Endothelial cell of umbilical vein (primary cell): ENCODE data around the gene ROCK2. TPM values are rescaled to one million over a fixed set of nuclear protein-coding genes. Genes with fewer than 3 reads are reported as not detected.

Experiments used
- BruUV-seq: library from RNA; stranded (reverse); fragments of 400-500 nt; replicated peaks from 2 replicates; lab custom pipeline; 2021; lab: Mats Ljungman, UMichigan
- CTCF ChIA-PET: fragments of 300-600, 350-600 bp; sonication (Branson Sonifier 250); formaldehyde crosslinking; loops from one replicate; lab custom pipeline; 2021; ENCODE audit warnings: antibody characterized with exemption, inconsistent platforms; lab: Charles Lee
- POLR2A ChIA-PET: fragments of 300-600, 350-600 bp; sonication (Branson Sonifier 250); formaldehyde crosslinking; loops from one replicate; lab custom pipeline; 2021; ENCODE audit warnings: antibody characterized with exemption, inconsistent platforms; lab: Charles Lee
- DNase-seq: peaks from one replicate; pipeline ENCODE4 v3.0.0-alpha.2; 2011; ENCODE audit warnings: low read depth, low spot score
- FAIRE-seq: peaks from 2 replicates; lab custom pipeline; 2011; peaks lifted over from hg19 to GRCh38; lab: Jason Lieb, UNC
- H2AFZ ChIP-seq: 2 replicates; pipeline ENCODE4 v1.6.0; 2012; ENCODE audit warnings: low read depth, low read length, control low read depth, inconsistent platforms
- H3K27ac ChIP-seq: 2 replicates; pipeline ENCODE4 v1.5.1; 2011; ENCODE audit warnings: low read depth, mild to moderate bottlenecking, control low read depth, low read length, moderate library complexity; ENCODE audit not compliant: insufficient read depth
- H3K27me3 ChIP-seq, 2 experiments: 2 replicates each; pipeline versions ENCODE4 v1.6.0 to v1.6.1; 2011; ENCODE audit warnings: low read length in 2 of 2, mixed read lengths in 1 of 2; ENCODE audit not compliant: control insufficient read depth in 2 of 2, insufficient read depth in 2 of 2
- H3K36me3 ChIP-seq, 2 experiments: 2 replicates in 1 of 2; 3 replicates in 1 of 2; pipeline ENCODE4 v1.5.1; 2011; ENCODE audit warnings: low read length in 2 of 2, mild to moderate bottlenecking in 1 of 2, moderate library complexity in 1 of 2; ENCODE audit not compliant: control insufficient read depth in 2 of 2, insufficient read depth in 2 of 2; ENCODE audit errors: extremely low read depth in 1 of 2
- H3K4me1 ChIP-seq: 3 replicates; pipeline ENCODE4 v1.5.1; 2011; ENCODE audit warnings: mild to moderate bottlenecking, low read length; ENCODE audit not compliant: control insufficient read depth, insufficient read depth; ENCODE audit errors: extremely low read depth
- H3K4me2 ChIP-seq: 2 replicates; pipeline ENCODE4 v1.6.1; 2011; ENCODE audit warnings: low read length, control low read depth, mixed read lengths; ENCODE audit not compliant: insufficient read depth
- H3K4me3 ChIP-seq, 3 experiments: fragments of 200-600 bp in 1 of 3; sonication (generic), shearing (Covaris generic) in 1 of 3; replicated peaks in 1 of 3; 2 replicates each; pipeline ENCODE4 v1.5.1; 2011 to 2016; ENCODE audit warnings: control low read depth in 3 of 3, low read length in 3 of 3, mild to moderate bottlenecking in 2 of 3, inconsistent platforms in 1 of 3, low read depth in 1 of 3, moderate library complexity in 1 of 3; ENCODE audit not compliant: insufficient read depth in 1 of 3
- H3K79me2 ChIP-seq: 2 replicates; pipeline ENCODE4 v1.6.0; 2012; ENCODE audit warnings: low read length, inconsistent platforms; ENCODE audit not compliant: control insufficient read depth, insufficient read depth
- H3K9ac ChIP-seq: replicated peaks from 2 replicates; pipeline ENCODE3; 2011; ENCODE audit warnings: low read length, control low read depth; ENCODE audit not compliant: insufficient read depth; ENCODE audit errors: extremely low read depth
- H3K9me1 ChIP-seq: replicated peaks from 3 replicates; pipeline ENCODE4 v1.6.0; 2011; ENCODE audit warnings: mild to moderate bottlenecking, low read length; ENCODE audit not compliant: control insufficient read depth, insufficient read depth; ENCODE audit errors: extremely low read depth
- H3K9me3 ChIP-seq: replicated peaks from 2 replicates; pipeline ENCODE4 v1.5.1; 2012; ENCODE audit warnings: low read length, inconsistent platforms; ENCODE audit not compliant: control insufficient read depth, insufficient read depth
- H4K20me1 ChIP-seq: replicated peaks from 2 replicates; pipeline ENCODE3; 2011; ENCODE audit warnings: mild to moderate bottlenecking, low read length; ENCODE audit not compliant: control insufficient read depth, insufficient read depth; ENCODE audit errors: extremely low read depth
- EZH2 ChIP-seq: IDR thresholded peaks from 2 replicates; pipeline ENCODE4 v1.6.1; 2012; ENCODE audit warnings: borderline replicate concordance, low read depth, mild to moderate bottlenecking, moderate library complexity, low read length, inconsistent platforms; ENCODE audit not compliant: severe bottlenecking
- FOS ChIP-seq: IDR thresholded peaks from 2 replicates; pipeline ENCODE4 v1.6.1; 2011; ENCODE audit warnings: mild to moderate bottlenecking, low read length, moderate library complexity, borderline replicate concordance; ENCODE audit not compliant: insufficient read depth
- GATA2 ChIP-seq: IDR thresholded peaks from 2 replicates; pipeline ENCODE4 v1.7.0; 2011; ENCODE audit warnings: low read depth, mild to moderate bottlenecking, moderate library complexity, mixed read lengths, low read length; ENCODE audit not compliant: insufficient read length, insufficient read depth
- JUN ChIP-seq: IDR thresholded peaks from 2 replicates; pipeline ENCODE4 v1.6.1; 2011; ENCODE audit warnings: borderline replicate concordance, low read depth; ENCODE audit not compliant: insufficient read length, insufficient read depth
- POLR2A ChIP-seq: IDR thresholded peaks from 2 replicates; pipeline ENCODE4 v1.6.1; 2012; ENCODE audit warnings: low read depth, mild to moderate bottlenecking, control low read depth, low read length
- dilution Hi-C: fragments of 300-500 bp; cut with MboI; formaldehyde crosslinking; loops from one replicate; pipeline ENCODE4 v1.15.0; 2019; ENCODE audit warnings: low sequenced_read_pairs; ENCODE audit not compliant: extremely low pct_ligation_motif_present
- intact Hi-C: fragments of 100-400 bp; cut with micrococcal nuclease; formaldehyde crosslinking; loops from one replicate; pipeline ENCODE4 v1.10.0; 2022
- polyA plus RNA-seq, 4 experiments: library from polyadenylated mRNA; depleted of rRNA in 3 of 4; stranded (reverse) in 3 of 4; unstranded in 1 of 4; fragments of >200 nt; gene quantifications; 2 replicates each; pipeline versions ENCODE4 v1.2.1 to v1.2.3, GENCODE V29; 2011 to 2012; ENCODE audit warnings: missing spikeins in 1 of 4
- total RNA-seq: library from RNA; stranded (reverse); gene quantifications from 2 replicates; pipeline ENCODE4 v1.2.3, GENCODE V29; 2021
- TF ChIP-seq, protein P1 (sequence below), 2 donors: IDR thresholded peaks; 1 replicate in 1 of 2; 2 replicates in 1 of 2; pipeline ENCODE4 v1.5.1; 2011; ENCODE audit warnings: low read length in 2 of 2, mild to moderate bottlenecking in 2 of 2, moderate library complexity in 2 of 2, control low read depth in 1 of 2, inconsistent platforms in 1 of 2, low read depth in 1 of 2; ENCODE audit not compliant: insufficient read depth in 1 of 2; ENCODE audit errors: extremely low read depth in 1 of 2
- TF ChIP-seq, protein P2 (sequence below): IDR thresholded peaks from 2 replicates; pipeline ENCODE4 v1.6.1; 2011; ENCODE audit not compliant: insufficient read depth, insufficient read length

The ROCK2 gene
- total and polyA plus RNA-seq, 2 donors (not counting 3 experiments of a cell fraction or from before 2014, with no cell fraction given) = 5.2 to 56.5 TPM

DNA sequence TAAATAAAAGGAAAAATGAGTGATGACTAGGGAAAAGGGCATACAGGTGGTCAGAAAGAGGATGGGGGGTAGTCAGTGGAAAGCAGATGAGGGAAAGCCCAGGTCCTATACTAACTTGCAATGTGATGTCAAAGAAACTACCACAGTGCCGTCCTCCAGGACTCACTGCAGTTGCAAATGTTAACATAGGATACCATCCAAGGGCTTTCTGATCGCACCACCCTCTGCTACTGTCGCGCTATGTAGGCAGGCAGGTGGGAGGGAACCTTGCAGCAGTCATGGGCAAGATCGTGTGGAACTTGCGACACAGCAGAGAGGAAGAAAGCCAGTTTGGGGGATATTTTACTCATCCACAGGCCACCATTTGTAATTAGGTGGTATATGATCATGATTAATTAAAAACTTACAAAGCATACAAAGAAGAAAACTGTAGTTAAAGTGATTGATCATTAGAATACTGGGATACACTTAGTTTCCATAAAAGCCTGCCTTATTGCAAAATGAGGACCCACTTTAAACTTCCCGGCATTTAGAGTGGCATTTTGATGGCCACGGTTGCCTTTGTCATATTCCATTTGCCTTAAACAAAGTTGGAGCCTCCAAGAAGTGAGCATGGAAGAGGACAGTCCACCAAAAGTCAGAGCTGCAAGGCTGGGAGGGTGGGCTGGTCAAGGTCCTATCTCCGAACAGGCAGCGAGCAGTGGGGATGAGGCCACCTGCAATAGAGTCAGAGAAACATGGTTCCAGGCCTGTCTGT, 8.5 kb upstream of the ROCK2 start:
- H3K27me3 ChIP-seq = peaks cover 2 to 3% of the 10 kb centered on the region in 2 experiments
- BruUV-seq = no TSS peak
- no peak overlapping the region for H3K4me2 ChIP-seq
- H3K27ac ChIP-seq = no peak overlapping the region
- H3K4me3 ChIP-seq = no peak overlapping the region
- no peak overlapping the region for H2AFZ ChIP-seq
- ChIA-PET CTCF (no interaction called here), POLR2A (no interaction called here)
- no peaks in the 10 kb centered on the region for H3K79me2 ChIP-seq
- no peaks in the 10 kb centered on the region for H3K9me3 ChIP-seq
- no peaks in the 10 kb centered on the region for H3K9me1 ChIP-seq
- H3K36me3 ChIP-seq = no peaks in the 10 kb centered on the region
- dilution Hi-C loops = no loop called here
- TF ChIP-seq JUN = no peak
- TF ChIP-seq, protein P1, sequence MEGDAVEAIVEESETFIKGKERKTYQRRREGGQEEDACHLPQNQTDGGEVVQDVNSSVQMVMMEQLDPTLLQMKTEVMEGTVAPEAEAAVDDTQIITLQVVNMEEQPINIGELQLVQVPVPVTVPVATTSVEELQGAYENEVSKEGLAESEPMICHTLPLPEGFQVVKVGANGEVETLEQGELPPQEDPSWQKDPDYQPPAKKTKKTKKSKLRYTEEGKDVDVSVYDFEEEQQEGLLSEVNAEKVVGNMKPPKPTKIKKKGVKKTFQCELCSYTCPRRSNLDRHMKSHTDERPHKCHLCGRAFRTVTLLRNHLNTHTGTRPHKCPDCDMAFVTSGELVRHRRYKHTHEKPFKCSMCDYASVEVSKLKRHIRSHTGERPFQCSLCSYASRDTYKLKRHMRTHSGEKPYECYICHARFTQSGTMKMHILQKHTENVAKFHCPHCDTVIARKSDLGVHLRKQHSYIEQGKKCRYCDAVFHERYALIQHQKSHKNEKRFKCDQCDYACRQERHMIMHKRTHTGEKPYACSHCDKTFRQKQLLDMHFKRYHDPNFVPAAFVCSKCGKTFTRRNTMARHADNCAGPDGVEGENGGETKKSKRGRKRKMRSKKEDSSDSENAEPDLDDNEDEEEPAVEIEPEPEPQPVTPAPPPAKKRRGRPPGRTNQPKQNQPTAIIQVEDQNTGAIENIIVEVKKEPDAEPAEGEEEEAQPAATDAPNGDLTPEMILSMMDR (IDR thresholded peaks at IDR 0.05; ENCODE audit: extremely low read depth in 1 of 2, insufficient read depth in 1 of 2, low read depth in 1 of 2, low read length in 2 of 2) = no peak
- TF ChIP-seq POLR2A = no peak
- TF ChIP-seq GATA2 = no peak
- TF ChIP-seq, protein P2, sequence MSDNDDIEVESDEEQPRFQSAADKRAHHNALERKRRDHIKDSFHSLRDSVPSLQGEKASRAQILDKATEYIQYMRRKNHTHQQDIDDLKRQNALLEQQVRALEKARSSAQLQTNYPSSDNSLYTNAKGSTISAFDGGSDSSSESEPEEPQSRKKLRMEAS = no peak
- no peak for TF ChIP-seq FOS
- TF ChIP-seq EZH2 = no peak
- H3K9ac ChIP-seq = no peak overlapping the region
- no peaks in the 10 kb centered on the region for H3K4me1 ChIP-seq
- DNase-seq = no peak
- H4K20me1 ChIP-seq = no peaks in the 10 kb centered on the region
- FAIRE-seq = no peak
- intact Hi-C loops = no loop called here
